Testis (tissue), 2 donors: Measurements from ENCODE around the gene PRRC2A.

Experiments used
- POLR2A ChIP-seq: fragments of 450-650 bp; IDR thresholded peaks from one replicate; pipeline ENCODE4 v1.6.1; 2017; ENCODE audit warnings: antibody characterized with exemption, mild to moderate bottlenecking, moderate library complexity
- TF ChIP-seq, protein P1 (sequence below), 3 experiments: fragments of 450-650 bp in 2 of 3; fragments of 200-600 bp in 1 of 3; sonication (generic) in 1 of 3; IDR thresholded peaks; one replicate each; pipeline ENCODE4 v1.5.1; 2016 to 2019; ENCODE audit warnings: antibody characterized with exemption in 3 of 3, mild to moderate bottlenecking in 2 of 3, moderate library complexity in 1 of 3

GRCh38 chr6:31585491-31585890, 35.0 kb upstream of the PRRC2A start:
- TF ChIP-seq, protein P1, sequence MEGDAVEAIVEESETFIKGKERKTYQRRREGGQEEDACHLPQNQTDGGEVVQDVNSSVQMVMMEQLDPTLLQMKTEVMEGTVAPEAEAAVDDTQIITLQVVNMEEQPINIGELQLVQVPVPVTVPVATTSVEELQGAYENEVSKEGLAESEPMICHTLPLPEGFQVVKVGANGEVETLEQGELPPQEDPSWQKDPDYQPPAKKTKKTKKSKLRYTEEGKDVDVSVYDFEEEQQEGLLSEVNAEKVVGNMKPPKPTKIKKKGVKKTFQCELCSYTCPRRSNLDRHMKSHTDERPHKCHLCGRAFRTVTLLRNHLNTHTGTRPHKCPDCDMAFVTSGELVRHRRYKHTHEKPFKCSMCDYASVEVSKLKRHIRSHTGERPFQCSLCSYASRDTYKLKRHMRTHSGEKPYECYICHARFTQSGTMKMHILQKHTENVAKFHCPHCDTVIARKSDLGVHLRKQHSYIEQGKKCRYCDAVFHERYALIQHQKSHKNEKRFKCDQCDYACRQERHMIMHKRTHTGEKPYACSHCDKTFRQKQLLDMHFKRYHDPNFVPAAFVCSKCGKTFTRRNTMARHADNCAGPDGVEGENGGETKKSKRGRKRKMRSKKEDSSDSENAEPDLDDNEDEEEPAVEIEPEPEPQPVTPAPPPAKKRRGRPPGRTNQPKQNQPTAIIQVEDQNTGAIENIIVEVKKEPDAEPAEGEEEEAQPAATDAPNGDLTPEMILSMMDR (IDR thresholded peaks at IDR 0.05): no peak
- no peak for TF ChIP-seq POLR2A
